Measurements from ENCODE around the gene CDKAL1.

Gene CDKAL1

GRCh38 chr6:20778459-20778858 is 244.2 kb downstream of the CDKAL1 start:
- no peak for TF ChIP-seq CTCF (IDR thresholded peaks at IDR 0.05; ENCODE audit: extremely low read depth, insufficient read depth, missing control alignments)

GRCh38 chr6:20778912-20779311 is 244.7 kb downstream of the CDKAL1 start:
- in situ Hi-C loops (cut with MboI; ENCODE audit: low pct_unique_long_range_greater_than_20kb, low sequenced_read_pairs, unreplicated experiment) = no loop called here
- no peak for DNase-seq (ENCODE audit: low spot score)
- no peak for TF ChIP-seq CTCF (IDR thresholded peaks at IDR 0.05; ENCODE audit: extremely low read depth, insufficient read depth, missing control alignments)

More at GRCh38 chr6:20778459-20778858, 244.2 kb downstream of the CDKAL1 start:
- no peak for DNase-seq (ENCODE audit: low spot score)
- in situ Hi-C loops (cut with MboI; ENCODE audit: low pct_unique_long_range_greater_than_20kb, low sequenced_read_pairs, unreplicated experiment) = no loop called here

- no peak for TF ChIP-seq CTCF (IDR thresholded peaks at IDR 0.05; ENCODE audit: extremely low read depth, insufficient read depth, missing control alignments)
- in situ Hi-C loops (cut with MboI; ENCODE audit: low pct_unique_long_range_greater_than_20kb, low sequenced_read_pairs, unreplicated experiment) = no loop called here
- no peak for DNase-seq (ENCODE audit: low spot score)
Observed at GRCh38 chr6:20789162-20789561, 254.9 kb downstream of the CDKAL1 start.

- no peak for TF ChIP-seq CTCF (IDR thresholded peaks at IDR 0.05; ENCODE audit: extremely low read depth, insufficient read depth, missing control alignments)
- no peak for DNase-seq (ENCODE audit: low spot score)
- in situ Hi-C loops (cut with MboI; ENCODE audit: low pct_unique_long_range_greater_than_20kb, low sequenced_read_pairs, unreplicated experiment) = no loop called here
Observed at GRCh38 chr6:20790032-20790791, 256.0 kb downstream of the CDKAL1 start.

DNA sequence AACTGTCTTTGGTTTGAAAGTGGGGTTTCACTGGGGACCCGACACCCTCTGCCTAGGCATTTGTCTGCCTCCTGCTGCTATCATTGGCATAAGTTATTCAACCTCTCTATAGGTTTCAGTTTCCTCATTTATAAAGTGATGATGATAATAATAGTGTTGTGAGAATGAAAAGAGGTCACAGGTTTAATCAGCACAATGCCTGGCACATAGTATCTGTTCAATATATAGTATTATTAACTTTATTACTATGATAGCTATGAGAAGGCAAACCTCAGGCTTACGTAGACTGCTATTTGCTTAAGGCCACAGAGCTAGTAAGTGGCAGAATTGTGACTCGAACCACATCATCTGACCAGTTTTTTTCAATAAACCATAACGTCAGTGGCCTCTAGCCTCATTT is 256.8 kb downstream of the CDKAL1 start:
- in situ Hi-C loops (cut with MboI; ENCODE audit: low pct_unique_long_range_greater_than_20kb, low sequenced_read_pairs, unreplicated experiment) = no loop called here
- no peak for DNase-seq (ENCODE audit: low spot score)
- no peak for TF ChIP-seq CTCF (IDR thresholded peaks at IDR 0.05; ENCODE audit: extremely low read depth, insufficient read depth, missing control alignments)

GRCh38 chr6:20791944-20792343 is 257.7 kb downstream of the CDKAL1 start:
- DNase-seq (ENCODE audit: low spot score) = no peak
- TF ChIP-seq CTCF (IDR thresholded peaks at IDR 0.05; ENCODE audit: extremely low read depth, insufficient read depth, missing control alignments) = no peak
- in situ Hi-C loops (cut with MboI; ENCODE audit: low pct_unique_long_range_greater_than_20kb, low sequenced_read_pairs, unreplicated experiment) = no loop called here
